GM21576 (cell line): ENCODE data around the gene PLK5.
"Not testable (repeated sequence)": the region's sequence is repeated elsewhere in the genome, so short reads cannot be mapped to it uniquely, and the experiment has no call there.

Source experiments
- ATAC-seq: cut with Tn5 transposase; IDR thresholded peaks from one replicate; pipeline ENCODE4 v1.9.1; 2021; ENCODE audit warnings: mild to moderate bottlenecking, moderate library complexity; ENCODE audit not compliant: unreplicated experiment

Gene PLK5

GRCh38 chr19:1491114-1491848 lies 32.6 kb upstream of the PLK5 start, which contains the start of gene REEP6:
Gene REEP6, plus strand, starts transcription at chr19:1491181. Its CDS starts 89 bp downstream, at chr19:1491270.
- no peak for ATAC-seq

DNA sequence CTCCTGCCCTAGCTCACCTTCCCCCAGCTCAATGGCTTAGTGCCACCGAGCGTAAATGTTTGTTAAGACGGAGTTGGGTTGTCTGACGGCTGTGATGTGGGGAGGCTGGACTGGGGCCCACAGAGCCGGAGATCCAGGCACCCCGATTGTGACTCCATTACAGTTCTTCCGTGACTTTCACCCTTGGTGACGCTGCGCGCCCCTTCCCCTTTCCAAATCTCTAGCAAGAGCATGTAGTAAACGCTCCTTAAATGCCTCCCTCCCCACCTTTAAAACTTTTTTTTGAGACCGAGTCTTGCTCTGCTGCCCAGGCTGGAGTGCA lies 32.1 kb upstream of the PLK5 start:
- no peak for ATAC-seq

GRCh38 chr19:1492474-1493006 lies 31.3 kb upstream of the PLK5 start:
- ATAC-seq = no peak

DNA sequence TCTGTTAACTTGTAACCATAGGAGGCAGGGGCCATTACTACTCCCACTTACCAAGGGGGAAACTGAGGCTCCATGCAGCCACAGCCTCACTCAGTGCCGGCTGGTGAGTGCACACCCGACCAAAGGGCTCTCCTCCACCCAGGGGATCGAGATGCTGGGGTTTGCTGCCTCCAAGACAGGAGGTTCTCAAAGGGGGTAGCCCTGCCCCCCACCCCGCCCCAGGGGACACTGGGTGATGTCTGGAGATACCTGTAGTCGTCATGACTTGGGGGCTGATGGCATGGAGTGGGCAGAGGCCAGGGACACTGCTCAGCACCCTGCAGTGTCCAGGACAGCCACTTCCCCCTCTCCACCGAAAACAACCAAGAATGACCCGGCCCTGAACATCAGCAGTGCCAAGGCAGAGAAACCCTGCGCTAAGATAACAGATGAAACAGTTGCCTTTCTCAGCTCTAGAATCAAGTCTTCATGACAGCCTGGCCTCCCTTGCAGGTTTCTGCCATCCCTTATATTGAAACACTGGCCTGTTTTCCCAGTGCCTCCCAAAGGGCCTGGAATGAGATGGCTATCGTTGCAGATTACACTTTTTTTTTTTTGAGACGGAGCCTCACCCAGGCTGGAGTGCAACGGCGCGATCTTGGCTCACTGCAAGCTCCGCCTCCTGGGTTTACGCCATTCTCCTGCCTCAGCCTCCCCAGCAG lies 29.6 kb upstream of the PLK5 start:
- ATAC-seq = no peak

GRCh38 chr19:1495051-1495798 lies 28.7 kb upstream of the PLK5 start:
- ATAC-seq = no peak

GRCh38 chr19:1495799-1496713 lies 27.8 kb upstream of the PLK5 start:
- ATAC-seq = no peak

GRCh38 chr19:1496714-1497577 lies 26.9 kb upstream of the PLK5 start:
- ATAC-seq = no peak

DNA sequence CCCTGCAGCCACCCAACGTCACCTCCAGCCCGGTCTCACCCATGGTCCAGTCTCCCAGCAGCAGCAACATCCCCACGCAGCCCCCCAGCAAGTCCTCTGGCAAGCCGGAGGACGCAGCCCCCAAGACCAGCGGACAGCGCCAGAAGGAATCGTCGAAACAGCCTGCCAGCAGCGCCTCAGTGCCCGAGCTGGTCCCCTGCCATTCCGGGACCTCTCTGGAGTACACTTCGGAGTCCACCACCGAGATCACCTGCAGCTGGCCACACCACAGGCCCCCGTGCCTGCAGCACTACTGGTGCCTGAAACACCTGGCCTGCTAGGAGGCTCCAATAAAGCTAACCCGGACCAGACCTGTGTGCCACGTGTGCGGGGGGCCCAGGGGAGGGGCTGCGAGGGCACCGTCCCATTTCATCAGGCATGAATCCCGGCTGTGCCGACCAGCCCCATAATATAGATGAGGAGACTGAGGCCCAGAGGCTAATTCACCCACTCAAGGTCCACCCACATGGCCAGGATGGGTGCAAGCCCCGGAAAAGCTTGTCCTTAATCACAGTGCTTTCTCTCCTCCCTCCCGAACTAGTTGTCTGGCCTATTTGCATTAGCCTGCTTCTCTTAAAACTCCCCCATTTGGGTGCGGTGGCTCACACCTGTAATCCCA lies 26.2 kb upstream of the PLK5 start:
- no peak for ATAC-seq

DNA sequence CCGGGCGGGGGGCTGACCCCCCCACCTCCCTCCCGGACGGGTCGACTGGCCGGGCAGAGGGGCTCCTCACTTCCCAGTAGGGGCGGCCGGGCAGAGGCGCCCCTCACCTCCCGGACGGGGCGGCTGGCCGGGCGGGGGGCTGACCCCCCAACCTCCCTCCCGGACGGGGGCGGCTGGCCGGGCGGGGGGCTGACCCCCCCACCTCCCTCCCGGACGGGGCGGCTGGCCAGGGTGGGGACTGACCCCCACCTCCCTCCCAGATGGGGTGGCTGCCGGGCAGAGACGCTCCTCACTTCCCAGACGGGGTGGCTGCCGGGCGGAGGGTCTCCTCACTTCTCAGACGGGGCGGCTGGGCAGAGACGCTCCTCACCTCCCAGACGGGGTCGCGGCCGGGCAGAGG lies 24.6 kb upstream of the PLK5 start:
- ATAC-seq = not testable (repeated sequence)

DNA sequence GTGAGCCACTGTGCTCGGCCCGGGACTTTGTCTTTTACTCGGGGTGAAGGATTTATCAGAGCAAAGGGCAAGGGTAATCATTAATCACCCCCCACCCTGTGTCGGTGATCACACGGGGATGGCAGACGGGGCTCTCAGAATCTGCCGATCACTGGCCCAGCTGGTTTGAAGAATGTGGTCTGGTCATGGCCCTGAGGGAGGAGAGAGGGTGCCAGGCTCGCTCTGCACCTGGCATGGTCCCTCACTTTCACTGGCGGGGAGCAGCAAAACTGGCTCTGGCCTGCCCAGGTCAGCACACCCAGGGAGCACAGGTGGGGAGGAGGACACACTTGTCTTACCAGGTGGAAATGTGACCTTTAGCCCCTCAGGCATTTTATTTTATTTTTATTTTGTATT lies 22.7 kb upstream of the PLK5 start:
- ATAC-seq = no peak

DNA sequence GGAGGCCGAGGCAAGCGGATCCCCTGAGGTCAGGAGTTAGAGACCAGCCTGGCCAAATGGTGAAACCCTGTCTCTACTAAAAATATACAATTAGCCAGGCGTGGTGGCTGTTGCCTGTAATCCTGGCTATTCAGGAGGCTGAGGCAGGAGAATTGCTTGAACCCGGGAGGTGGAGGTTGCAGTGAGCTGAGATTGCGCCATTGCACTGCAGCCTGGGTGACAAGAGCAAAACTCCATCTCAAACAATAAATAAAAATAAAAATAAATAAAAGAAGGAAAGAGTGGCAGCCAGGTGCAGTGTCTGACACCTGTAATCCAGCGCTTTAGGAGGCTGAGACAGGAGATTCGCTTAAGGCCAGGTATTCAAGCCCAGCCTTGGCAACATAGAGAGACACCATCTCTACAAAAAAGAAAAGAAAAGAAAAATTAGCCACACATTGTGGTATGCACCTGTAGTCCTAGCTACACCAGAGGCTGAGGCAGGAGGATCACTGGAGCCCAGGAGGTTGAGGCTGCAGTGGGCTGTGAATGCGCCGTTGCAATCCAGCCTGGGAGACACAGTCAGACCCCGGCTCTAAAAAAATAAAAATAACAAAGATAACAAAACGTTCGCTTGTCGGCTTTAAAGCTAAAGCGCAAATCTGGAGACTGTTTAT lies 21.3 kb upstream of the PLK5 start:
- ATAC-seq = no peak

GRCh38 chr19:1503089-1503924 lies 20.6 kb upstream of the PLK5 start:
- no peak for ATAC-seq

GRCh38 chr19:1503925-1504773 lies 19.7 kb upstream of the PLK5 start:
- ATAC-seq = no peak

DNA sequence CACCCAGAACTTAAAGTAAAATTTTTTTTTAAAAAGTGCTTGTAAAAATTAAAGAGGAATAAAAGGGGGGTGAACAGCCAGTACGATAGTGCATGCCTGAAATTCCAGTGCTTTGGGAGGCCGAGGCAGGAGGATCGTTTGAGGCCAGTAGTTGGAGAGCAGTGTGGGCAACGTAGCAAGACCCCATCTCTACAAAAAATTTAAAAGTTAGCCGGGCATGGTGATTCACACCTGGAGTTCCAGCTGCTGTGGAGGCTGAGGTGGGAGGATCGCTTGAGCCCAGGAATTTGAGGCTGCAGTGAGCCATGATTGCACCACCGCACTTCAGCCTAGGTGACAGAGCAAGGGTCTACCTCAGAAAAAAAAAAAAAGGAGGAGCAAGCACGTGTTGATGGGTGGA lies 18.9 kb upstream of the PLK5 start:
- no peak for ATAC-seq

DNA sequence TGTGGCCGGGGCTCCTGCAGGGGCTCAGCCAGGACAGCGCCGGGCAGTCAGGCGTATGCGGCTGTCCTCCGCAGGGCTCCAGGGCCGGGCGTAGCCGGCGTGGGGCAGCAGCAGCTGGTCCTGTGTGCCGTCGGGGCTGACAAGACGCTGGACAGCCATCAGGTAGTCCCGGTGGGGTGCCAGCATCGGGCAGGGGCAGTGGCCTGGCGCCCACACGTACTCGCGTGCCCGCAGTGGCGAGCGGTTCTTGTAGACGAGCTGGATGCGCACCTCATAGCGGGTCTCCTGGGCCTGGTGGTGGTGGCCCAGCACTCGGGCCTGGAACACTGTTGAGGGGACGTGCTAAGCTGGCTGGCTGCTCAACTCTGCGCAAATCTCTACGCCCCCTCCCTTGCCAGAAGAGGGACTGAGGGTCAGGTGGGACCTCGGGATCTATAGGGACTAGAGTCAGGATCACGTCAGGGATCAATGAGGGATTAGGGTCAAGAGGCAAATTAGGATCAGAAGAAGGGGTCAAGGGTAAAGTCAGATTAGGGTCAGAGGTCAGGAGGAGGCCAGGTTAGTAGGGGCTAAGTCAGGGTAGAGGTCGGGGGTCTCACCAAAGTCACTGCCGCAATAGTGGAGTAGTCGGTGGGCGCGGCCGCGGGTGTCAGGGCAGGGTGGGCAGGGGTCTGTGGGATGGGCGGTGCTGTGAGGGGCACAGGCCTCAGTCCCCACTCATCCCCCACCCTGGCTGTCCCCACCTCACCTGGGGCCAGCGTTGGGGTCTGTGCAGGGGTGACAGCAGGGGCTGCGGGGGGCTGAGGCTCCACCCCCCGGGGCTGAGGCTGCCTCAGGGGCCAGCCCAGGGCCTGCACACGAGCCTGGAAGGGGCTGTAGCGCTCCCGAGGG lies 17.6 kb upstream of the PLK5 start:
- no peak for ATAC-seq

GRCh38 chr19:1507192-1507660 lies 16.7 kb upstream of the PLK5 start:
- ATAC-seq = no peak
